ENCODE measurements around the gene USP50.
A peak's percentile ranks its signal among the peaks of the same experiment; 100 is the strongest.
"Not testable (repeated sequence)": the region's sequence is repeated elsewhere in the genome, so short reads cannot be mapped to it uniquely, and the experiment has no call there.

USP50 gene

GRCh38 chr15:50543556-50543955, 2.9 kb downstream of the USP50 start:
- H3K9me3 Mint-ChIP-seq: no peaks in the 10 kb centered on the region
- H3K36me3 Mint-ChIP-seq: no peaks in the 10 kb centered on the region
- H3K27me3 Mint-ChIP-seq: no peaks in the 10 kb centered on the region
- no peak overlapping the region for H3K27ac Mint-ChIP-seq
- ATAC-seq (replicated peaks) (no peak), DNase-seq (no peak)
- H3K4me1 Mint-ChIP-seq: peaks cover 0 to 2% of the 10 kb centered on the region in 2 donors
- no peak overlapping the region for H3K4me3 Mint-ChIP-seq

GRCh38 chr15:50542887-50543210, 3.6 kb downstream of the USP50 start:
- Mint-ChIP-seq H3K4me3 (no peak overlapping the region), H3K27ac (no peak overlapping the region), H3K27me3 (no peaks in the 10 kb centered on the region), H3K36me3 (no peaks in the 10 kb centered on the region), H3K9me3 (no peaks in the 10 kb centered on the region), H3K4me1 (peaks cover 0 to 2% of the 10 kb centered on the region in 2 donors)
- ATAC-seq (replicated peaks) (no peak), DNase-seq (no peak)

GRCh38 chr15:50531766-50532165, 14.7 kb downstream of the USP50 start:
- H3K9me3 Mint-ChIP-seq: peaks cover 0 to 4% of the 10 kb centered on the region in 2 donors
- no peak for ATAC-seq (replicated peaks)
- H3K4me3 Mint-ChIP-seq: no peak overlapping the region
- DNase-seq: no peak
- no peaks in the 10 kb centered on the region for H3K27me3 Mint-ChIP-seq
- no peak overlapping the region for H3K27ac Mint-ChIP-seq
- no peaks in the 10 kb centered on the region for H3K4me1 Mint-ChIP-seq
- peaks cover 3 to 8% of the 10 kb centered on the region in 2 donors for H3K36me3 Mint-ChIP-seq

GRCh38 chr15:50531163-50531562, 15.3 kb downstream of the USP50 start:
- ATAC-seq (replicated peaks) (no peak), DNase-seq (no peak)
- H3K4me3 Mint-ChIP-seq: no peak overlapping the region
- H3K27me3 Mint-ChIP-seq: no peaks in the 10 kb centered on the region
- H3K36me3 Mint-ChIP-seq: peaks cover 3 to 8% of the 10 kb centered on the region in 2 donors
- H3K9me3 Mint-ChIP-seq: peaks cover 0 to 4% of the 10 kb centered on the region in 2 donors
- no peak overlapping the region for H3K27ac Mint-ChIP-seq
- no peaks in the 10 kb centered on the region for H3K4me1 Mint-ChIP-seq

GRCh38 chr15:50523851-50524251, 22.6 kb downstream of the USP50 start:
- Mint-ChIP-seq H3K9me3 (peaks cover 2 to 4% of the 10 kb centered on the region in 2 donors), H3K4me1 (no peaks in the 10 kb centered on the region), H3K4me3 (no peak overlapping the region), H3K27me3 (no peaks in the 10 kb centered on the region), H3K36me3 (peaks cover 2 to 3% of the 10 kb centered on the region in 2 donors), H3K27ac (no peak overlapping the region)
- DNase-seq (no peak), ATAC-seq (replicated peaks) (no peak)

GRCh38 chr15:50519740-50520425, 26.6 kb downstream of the USP50 start:
- no peaks in the 10 kb centered on the region for H3K27me3 Mint-ChIP-seq
- H3K9me3 Mint-ChIP-seq: peaks cover 5% of the 10 kb centered on the region in 2 donors
- H3K27ac Mint-ChIP-seq: no peak overlapping the region
- peaks cover 0 to 11% of the 10 kb centered on the region in 2 donors for H3K36me3 Mint-ChIP-seq
- no peak overlapping the region for H3K4me3 Mint-ChIP-seq
- DNase-seq (no peak), ATAC-seq (replicated peaks) (no peak)
- H3K4me1 Mint-ChIP-seq: no peaks in the 10 kb centered on the region

DNA sequence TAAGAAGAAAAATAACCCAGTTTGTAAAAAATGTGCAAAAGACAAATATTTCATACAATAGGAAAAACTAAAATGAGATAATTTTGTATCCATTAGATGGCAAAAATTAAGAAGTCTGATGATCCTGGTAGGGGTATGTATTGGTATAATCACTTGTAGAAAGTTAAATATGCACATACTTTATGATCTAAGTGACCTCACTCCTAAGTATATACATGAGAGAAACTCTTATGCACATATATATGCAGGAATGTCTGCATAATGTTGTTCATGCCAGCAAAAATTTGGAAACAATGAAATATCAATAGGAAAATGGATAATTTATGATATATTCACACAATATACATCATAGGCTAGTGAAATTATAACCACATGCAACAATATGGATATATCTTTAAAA, 33.5 kb downstream of the USP50 start:
- DNase-seq: no peak
- Mint-ChIP-seq H3K9me3 (peaks cover 2 to 4% of the 10 kb centered on the region in 2 donors), H3K36me3 (peaks cover 7 to 11% of the 10 kb centered on the region in 2 donors), H3K4me1 (no peaks in the 10 kb centered on the region), H3K4me3 (no peak overlapping the region), H3K27ac (no peak overlapping the region), H3K27me3 (no peaks in the 10 kb centered on the region)
- no peak for ATAC-seq (replicated peaks)

GRCh38 chr15:50506121-50506520, 40.3 kb downstream of the USP50 start:
- Mint-ChIP-seq H3K36me3 (peaks cover 25 to 29% of the 10 kb centered on the region in 2 donors), H3K4me1 (no peaks in the 10 kb centered on the region)
- no peak for ATAC-seq (replicated peaks)

DNA sequence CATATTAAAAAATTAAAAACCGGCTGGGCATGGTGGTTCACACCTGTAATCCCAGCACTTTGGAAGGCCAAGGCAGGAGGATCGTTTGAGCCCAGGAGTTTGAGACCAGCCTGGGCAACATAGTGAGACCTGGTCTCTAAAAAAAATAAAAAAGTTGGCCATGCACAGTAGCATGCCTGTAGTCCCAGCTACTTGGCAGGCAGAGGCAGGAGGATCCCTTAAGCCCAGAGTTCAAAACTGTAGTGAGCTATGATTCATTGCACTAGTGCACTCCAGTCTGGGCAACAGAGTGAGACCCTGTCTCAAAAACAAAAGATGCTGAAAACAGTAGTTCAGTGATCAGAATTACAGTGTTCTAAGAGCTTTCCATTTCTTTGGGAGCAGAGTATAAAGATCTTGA, 40.8 kb downstream of the USP50 start:
- not testable (repeated sequence) for H3K4me1 Mint-ChIP-seq; H3K4me3 Mint-ChIP-seq; H3K9me3 Mint-ChIP-seq; ATAC-seq (replicated peaks); H3K27me3 Mint-ChIP-seq; DNase-seq
- Mint-ChIP-seq H3K27ac (peak overlapping the region; percentile 33), H3K36me3 (peaks cover 25 to 27% of the 10 kb centered on the region in 2 donors)

More at GRCh38 chr15:50506121-50506520, 40.3 kb downstream of the USP50 start:
- Mint-ChIP-seq H3K9me3 (no peaks in the 10 kb centered on the region), H3K27ac (peak overlapping the region; percentile 42), H3K4me3 (no peak overlapping the region), H3K27me3 (no peaks in the 10 kb centered on the region)
- no peak for DNase-seq

- peaks cover 4 to 5% of the 10 kb centered on the region in 2 donors for H3K4me1 Mint-ChIP-seq
- no peaks in the 10 kb centered on the region for H3K27me3 Mint-ChIP-seq
- no peak overlapping the region for H3K4me3 Mint-ChIP-seq
- H3K36me3 Mint-ChIP-seq: peaks cover 21 to 30% of the 10 kb centered on the region in 2 donors
- DNase-seq (no peak), ATAC-seq (replicated peaks) (no peak)
- H3K27ac Mint-ChIP-seq: no peak overlapping the region
- H3K9me3 Mint-ChIP-seq: no peaks in the 10 kb centered on the region
Observed at GRCh38 chr15:50503144-50503543, 43.3 kb downstream of the USP50 start.

- peak overlapping the region; percentile 9 for H3K27ac Mint-ChIP-seq
- H3K4me3 Mint-ChIP-seq: no peak overlapping the region
- H3K9me3 Mint-ChIP-seq: no peaks in the 10 kb centered on the region
- peaks cover 4 to 5% of the 10 kb centered on the region in 2 donors for H3K4me1 Mint-ChIP-seq
- no peaks in the 10 kb centered on the region for H3K27me3 Mint-ChIP-seq
- no peak for ATAC-seq (replicated peaks)
- DNase-seq: no peak
- H3K36me3 Mint-ChIP-seq: peaks cover 21 to 35% of the 10 kb centered on the region in 2 donors
Observed at GRCh38 chr15:50501815-50502214, 44.7 kb downstream of the USP50 start.

DNA sequence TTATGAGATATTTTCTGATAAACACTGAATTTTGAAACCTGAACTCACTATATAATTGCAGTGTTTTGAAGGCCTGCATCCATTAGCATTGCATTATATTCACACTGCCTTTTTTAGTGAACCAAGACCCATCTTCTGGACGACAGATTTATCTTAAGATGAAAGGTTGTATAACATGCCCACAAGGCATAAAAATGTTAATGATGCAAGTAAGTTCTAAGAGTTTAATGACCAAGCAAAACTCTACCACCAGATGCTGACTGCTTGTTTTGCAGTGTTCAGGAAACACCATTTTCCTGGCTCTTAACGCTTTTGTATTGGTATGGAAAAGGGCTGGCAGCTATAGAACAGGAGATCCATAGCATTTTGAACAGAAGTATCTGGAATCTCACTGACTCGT, 46.1 kb downstream of the USP50 start:
- Mint-ChIP-seq H3K27ac (peak overlapping the region; percentile 42), H3K4me3 (no peak overlapping the region), H3K9me3 (no peaks in the 10 kb centered on the region), H3K27me3 (no peaks in the 10 kb centered on the region), H3K36me3 (peaks cover 21 to 35% of the 10 kb centered on the region in 2 donors), H3K4me1 (peaks cover 4 to 5% of the 10 kb centered on the region in 2 donors)
- ATAC-seq (replicated peaks): no peak
- DNase-seq: no peak

GRCh38 chr15:50496692-50497091, 49.8 kb downstream of the USP50 start:
- H3K27ac Mint-ChIP-seq: no peak overlapping the region

DNA sequence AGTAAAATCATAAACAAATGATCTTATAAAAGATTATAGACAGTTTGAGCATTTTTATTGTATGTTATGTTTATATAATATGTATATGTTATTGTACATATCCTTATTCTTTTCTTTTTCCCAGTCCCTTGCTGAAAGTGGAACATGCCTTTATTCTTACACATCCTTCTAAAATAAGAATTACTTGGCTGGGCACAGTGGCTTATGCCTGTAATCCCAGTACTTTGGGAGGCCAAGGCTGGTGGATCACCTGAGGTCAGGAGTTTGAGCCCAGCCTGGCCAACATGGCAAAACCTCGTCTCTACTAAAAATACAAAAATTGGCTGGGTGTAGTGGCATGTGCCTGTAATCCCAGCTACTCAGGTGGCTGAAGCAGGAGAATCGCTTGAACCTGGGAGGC, 51.9 kb downstream of the USP50 start:
- H3K36me3 Mint-ChIP-seq: peaks cover 21 to 36% of the 10 kb centered on the region in 2 donors
- not testable (repeated sequence) for H3K4me3 Mint-ChIP-seq; ATAC-seq (replicated peaks); DNase-seq; H3K27me3 Mint-ChIP-seq; H3K27ac Mint-ChIP-seq; H3K4me1 Mint-ChIP-seq; H3K9me3 Mint-ChIP-seq

More at GRCh38 chr15:50496692-50497091, 49.8 kb downstream of the USP50 start:
- peaks cover 4 to 5% of the 10 kb centered on the region in 2 donors for H3K4me1 Mint-ChIP-seq
- H3K36me3 Mint-ChIP-seq: peaks cover 20 to 34% of the 10 kb centered on the region in 2 donors
- DNase-seq (no peak), ATAC-seq (replicated peaks) (peak; percentile 45 to 55)
- H3K27me3 Mint-ChIP-seq: no peaks in the 10 kb centered on the region
- no peak overlapping the region for H3K4me3 Mint-ChIP-seq
- H3K9me3 Mint-ChIP-seq: no peaks in the 10 kb centered on the region

DNA sequence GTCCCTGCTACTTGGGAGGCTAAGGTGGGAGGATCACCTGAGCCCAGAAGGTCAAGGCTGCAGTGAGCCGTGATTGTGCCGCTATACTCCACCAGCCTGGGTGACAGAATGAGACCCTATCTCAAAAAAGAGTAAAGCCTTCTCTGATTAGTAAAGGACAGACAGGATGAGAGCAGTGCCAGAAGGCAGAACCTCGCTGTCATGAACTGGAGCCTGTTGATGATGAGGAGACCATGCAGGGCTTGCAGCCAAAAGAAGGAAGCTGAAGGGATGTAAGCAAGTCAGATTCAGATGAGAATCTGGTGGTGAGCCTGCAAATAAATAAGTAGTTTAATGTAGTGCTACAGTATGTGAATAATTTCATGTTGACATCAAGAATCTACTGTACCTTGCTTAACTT, 52.8 kb downstream of the USP50 start:
- no peak for ATAC-seq (replicated peaks)
- H3K27me3 Mint-ChIP-seq: no peaks in the 10 kb centered on the region
- no peak overlapping the region for H3K4me3 Mint-ChIP-seq
- H3K27ac Mint-ChIP-seq: peak overlapping the region; percentile 51
- no peak for DNase-seq
- H3K36me3 Mint-ChIP-seq: peaks cover 21 to 36% of the 10 kb centered on the region in 2 donors
- H3K4me1 Mint-ChIP-seq: no peaks in the 10 kb centered on the region
- H3K9me3 Mint-ChIP-seq: no peaks in the 10 kb centered on the region
